Choroid plexus epithelial cell (primary cell): ENCODE data around the gene CST1.
"Not testable (repeated sequence)": the region's sequence is repeated elsewhere in the genome, so short reads cannot be mapped to it uniquely, and the experiment has no call there.

Experiments used
- DNase-seq: peaks from one replicate; pipeline ENCODE4 v3.0.0-alpha.2; 2010; ENCODE audit warnings: low read depth
- H3K4me3 ChIP-seq: 2 replicates; pipeline ENCODE4 v1.5.1; 2011; ENCODE audit warnings: low read depth, mild to moderate bottlenecking, control low read depth, low read length, moderate library complexity
- TF ChIP-seq, protein P1 (sequence below): conservative IDR thresholded peaks from 2 replicates; pipeline ENCODE4 v1.5.1; 2011; ENCODE audit warnings: low read depth, mild to moderate bottlenecking, control low read depth, inconsistent platforms, low read length, moderate library complexity

The CST1 gene

GRCh38 chr20:23766531-23766930 is 15.8 kb upstream of the CST1 start:
- DNase-seq, result no peak
- TF ChIP-seq, protein P1, sequence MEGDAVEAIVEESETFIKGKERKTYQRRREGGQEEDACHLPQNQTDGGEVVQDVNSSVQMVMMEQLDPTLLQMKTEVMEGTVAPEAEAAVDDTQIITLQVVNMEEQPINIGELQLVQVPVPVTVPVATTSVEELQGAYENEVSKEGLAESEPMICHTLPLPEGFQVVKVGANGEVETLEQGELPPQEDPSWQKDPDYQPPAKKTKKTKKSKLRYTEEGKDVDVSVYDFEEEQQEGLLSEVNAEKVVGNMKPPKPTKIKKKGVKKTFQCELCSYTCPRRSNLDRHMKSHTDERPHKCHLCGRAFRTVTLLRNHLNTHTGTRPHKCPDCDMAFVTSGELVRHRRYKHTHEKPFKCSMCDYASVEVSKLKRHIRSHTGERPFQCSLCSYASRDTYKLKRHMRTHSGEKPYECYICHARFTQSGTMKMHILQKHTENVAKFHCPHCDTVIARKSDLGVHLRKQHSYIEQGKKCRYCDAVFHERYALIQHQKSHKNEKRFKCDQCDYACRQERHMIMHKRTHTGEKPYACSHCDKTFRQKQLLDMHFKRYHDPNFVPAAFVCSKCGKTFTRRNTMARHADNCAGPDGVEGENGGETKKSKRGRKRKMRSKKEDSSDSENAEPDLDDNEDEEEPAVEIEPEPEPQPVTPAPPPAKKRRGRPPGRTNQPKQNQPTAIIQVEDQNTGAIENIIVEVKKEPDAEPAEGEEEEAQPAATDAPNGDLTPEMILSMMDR, result no peak
- no peak overlapping the region for H3K4me3 ChIP-seq

DNA sequence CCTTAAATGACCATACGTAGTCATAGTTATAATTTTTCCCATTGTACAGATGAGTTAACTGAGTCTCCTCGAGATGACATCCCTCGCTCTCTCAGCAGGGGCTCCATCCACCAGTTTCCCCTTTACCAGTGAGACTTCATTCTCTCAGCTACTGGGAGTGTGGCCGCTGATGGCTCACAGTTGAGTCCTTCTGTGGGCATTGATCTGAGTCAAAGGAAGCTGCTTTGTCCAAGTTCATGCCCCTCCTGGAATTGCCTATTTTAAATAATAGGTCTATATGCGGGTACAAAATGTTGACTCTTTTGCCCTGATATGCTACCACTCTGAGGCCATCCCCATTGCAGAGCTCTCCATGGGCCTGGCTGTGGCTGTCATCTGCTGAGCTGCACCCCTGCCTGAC is 14.8 kb upstream of the CST1 start:
- DNase-seq, result no peak
- TF ChIP-seq, protein P1, result no peak
- no peak overlapping the region for H3K4me3 ChIP-seq

- not testable (repeated sequence) for DNase-seq, H3K4me3 ChIP-seq
These were observed 13.9 kb upstream of the CST1 start for GRCh38 chr20:23764630-23765029.

DNA sequence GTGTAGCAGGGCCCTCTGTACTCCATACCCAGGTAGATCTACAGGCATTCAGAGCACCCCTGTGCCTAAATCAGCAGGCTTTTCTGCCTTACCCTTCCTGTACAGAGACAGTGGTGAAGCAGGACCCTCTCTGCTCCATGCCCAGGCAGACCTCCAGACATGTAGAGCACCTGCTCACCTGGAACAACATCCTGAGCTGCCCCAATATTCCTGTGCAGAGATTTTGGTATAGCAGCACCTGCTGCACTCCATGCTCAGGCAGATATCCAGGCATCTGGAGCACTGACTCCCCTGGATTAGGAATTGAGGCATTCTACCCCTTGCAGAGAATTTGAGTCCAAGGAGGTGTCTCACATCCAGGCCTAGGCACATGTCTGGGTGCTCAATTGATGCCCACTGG is 12.6 kb upstream of the CST1 start:
- no peak overlapping the region for H3K4me3 ChIP-seq
- TF ChIP-seq, protein P1, result no peak
- no peak for DNase-seq

- no peak for DNase-seq
- H3K4me3 ChIP-seq, result no peak overlapping the region
- TF ChIP-seq, protein P1, result no peak
These were observed 8.7 kb upstream of the CST1 start for GRCh38 chr20:23759306-23759940.

GRCh38 chr20:23756792-23757191 is 6.1 kb upstream of the CST1 start:
- DNase-seq, H3K4me3 ChIP-seq: not testable (repeated sequence)

GRCh38 chr20:23755131-23755611 is 4.4 kb upstream of the CST1 start:
- H3K4me3 ChIP-seq, result not testable (repeated sequence)
- peak; percentile 67 for DNase-seq

- TF ChIP-seq, protein P1, result no peak
- DNase-seq, result no peak
- no peak overlapping the region for H3K4me3 ChIP-seq
These were observed 4.0 kb upstream of the CST1 start for GRCh38 chr20:23754731-23755130.

- no peak overlapping the region for H3K4me3 ChIP-seq
- DNase-seq, result no peak
- TF ChIP-seq, protein P1, result no peak
These were observed 2.9 kb upstream of the CST1 start for GRCh38 chr20:23753589-23753988.
